Measurements from ENCODE around the gene PXMP4.

DNA sequence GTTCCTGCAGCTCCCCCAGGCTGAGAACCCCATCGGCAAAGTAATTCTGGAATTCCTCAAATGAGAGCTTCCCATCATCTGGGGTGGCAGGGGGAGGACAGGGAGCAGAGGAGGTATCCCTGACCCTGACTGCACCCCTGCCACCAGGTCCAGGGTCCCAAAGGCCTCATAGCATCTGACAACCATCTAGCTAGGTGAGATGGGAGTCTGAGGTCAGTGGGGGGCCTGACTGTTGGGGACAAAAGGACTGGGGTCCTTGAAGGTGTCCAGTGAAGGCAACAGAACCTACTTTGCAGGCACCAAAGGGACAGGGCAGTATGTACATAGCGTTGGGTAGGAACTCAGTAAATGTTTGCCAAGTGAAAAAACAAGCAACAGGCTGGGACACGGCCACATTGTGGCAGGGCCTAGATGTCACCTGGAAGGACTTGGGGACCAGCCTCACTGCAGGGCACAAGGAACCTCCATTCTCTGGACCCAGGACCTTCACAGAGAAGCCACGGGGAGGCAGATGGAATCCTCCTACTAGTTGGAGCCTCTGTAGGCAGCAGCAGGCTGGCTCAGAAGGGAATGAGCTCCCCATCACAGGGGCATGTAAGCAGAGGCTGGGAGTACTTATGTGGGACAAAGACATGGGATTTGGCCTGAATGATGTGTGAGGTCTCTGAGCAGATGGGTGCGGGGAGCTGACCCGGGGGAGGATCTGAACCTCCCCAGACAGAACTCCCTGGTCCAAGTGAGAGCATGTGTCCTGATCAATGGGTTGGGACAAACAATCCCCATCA is 49.2 kb downstream of the PXMP4 start:
- TF ChIP-seq, protein P1, sequence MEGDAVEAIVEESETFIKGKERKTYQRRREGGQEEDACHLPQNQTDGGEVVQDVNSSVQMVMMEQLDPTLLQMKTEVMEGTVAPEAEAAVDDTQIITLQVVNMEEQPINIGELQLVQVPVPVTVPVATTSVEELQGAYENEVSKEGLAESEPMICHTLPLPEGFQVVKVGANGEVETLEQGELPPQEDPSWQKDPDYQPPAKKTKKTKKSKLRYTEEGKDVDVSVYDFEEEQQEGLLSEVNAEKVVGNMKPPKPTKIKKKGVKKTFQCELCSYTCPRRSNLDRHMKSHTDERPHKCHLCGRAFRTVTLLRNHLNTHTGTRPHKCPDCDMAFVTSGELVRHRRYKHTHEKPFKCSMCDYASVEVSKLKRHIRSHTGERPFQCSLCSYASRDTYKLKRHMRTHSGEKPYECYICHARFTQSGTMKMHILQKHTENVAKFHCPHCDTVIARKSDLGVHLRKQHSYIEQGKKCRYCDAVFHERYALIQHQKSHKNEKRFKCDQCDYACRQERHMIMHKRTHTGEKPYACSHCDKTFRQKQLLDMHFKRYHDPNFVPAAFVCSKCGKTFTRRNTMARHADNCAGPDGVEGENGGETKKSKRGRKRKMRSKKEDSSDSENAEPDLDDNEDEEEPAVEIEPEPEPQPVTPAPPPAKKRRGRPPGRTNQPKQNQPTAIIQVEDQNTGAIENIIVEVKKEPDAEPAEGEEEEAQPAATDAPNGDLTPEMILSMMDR (IDR thresholded peaks at IDR 0.05): no peak
- TF ChIP-seq USF2 (CRISPR knock-in tag; IDR thresholded peaks at IDR 0.05): no peak
- TF ChIP-seq IRF2 (CRISPR knock-in tag; IDR thresholded peaks at IDR 0.05; ENCODE audit: borderline replicate concordance, low read depth): no peak
- TF ChIP-seq, protein P2, sequence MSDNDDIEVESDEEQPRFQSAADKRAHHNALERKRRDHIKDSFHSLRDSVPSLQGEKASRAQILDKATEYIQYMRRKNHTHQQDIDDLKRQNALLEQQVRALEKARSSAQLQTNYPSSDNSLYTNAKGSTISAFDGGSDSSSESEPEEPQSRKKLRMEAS (CRISPR knock-in tag; IDR thresholded peaks at IDR 0.05): no peak
- no peak for TF ChIP-seq ZNF121 (CRISPR knock-in tag; IDR thresholded peaks at IDR 0.05)
- no peak for TF ChIP-seq NFE2L1 (CRISPR knock-in tag; IDR thresholded peaks at IDR 0.05)
- no peak for TF ChIP-seq ZNF232 (CRISPR knock-in tag; IDR thresholded peaks at IDR 0.05)
- TF ChIP-seq, protein P3, sequence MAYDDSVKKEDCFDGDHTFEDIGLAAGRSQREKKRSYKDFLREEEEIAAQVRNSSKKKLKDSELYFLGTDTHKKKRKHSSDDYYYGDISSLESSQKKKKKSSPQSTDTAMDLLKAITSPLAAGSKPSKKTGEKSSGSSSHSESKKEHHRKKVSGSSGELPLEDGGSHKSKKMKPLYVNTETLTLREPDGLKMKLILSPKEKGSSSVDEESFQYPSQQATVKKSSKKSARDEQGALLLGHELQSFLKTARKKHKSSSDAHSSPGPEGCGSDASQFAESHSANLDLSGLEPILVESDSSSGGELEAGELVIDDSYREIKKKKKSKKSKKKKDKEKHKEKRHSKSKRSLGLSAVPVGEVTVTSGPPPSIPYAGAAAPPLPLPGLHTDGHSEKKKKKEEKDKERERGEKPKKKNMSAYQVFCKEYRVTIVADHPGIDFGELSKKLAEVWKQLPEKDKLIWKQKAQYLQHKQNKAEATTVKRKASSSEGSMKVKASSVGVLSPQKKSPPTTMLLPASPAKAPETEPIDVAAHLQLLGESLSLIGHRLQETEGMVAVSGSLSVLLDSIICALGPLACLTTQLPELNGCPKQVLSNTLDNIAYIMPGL (CRISPR knock-in tag; IDR thresholded peaks at IDR 0.05): no peak
- TF ChIP-seq, protein P4, sequence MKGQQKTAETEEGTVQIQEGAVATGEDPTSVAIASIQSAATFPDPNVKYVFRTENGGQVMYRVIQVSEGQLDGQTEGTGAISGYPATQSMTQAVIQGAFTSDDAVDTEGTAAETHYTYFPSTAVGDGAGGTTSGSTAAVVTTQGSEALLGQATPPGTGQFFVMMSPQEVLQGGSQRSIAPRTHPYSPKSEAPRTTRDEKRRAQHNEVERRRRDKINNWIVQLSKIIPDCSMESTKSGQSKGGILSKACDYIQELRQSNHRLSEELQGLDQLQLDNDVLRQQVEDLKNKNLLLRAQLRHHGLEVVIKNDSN (CRISPR knock-in tag; IDR thresholded peaks at IDR 0.05): no peak
- TF ChIP-seq, protein P5, sequence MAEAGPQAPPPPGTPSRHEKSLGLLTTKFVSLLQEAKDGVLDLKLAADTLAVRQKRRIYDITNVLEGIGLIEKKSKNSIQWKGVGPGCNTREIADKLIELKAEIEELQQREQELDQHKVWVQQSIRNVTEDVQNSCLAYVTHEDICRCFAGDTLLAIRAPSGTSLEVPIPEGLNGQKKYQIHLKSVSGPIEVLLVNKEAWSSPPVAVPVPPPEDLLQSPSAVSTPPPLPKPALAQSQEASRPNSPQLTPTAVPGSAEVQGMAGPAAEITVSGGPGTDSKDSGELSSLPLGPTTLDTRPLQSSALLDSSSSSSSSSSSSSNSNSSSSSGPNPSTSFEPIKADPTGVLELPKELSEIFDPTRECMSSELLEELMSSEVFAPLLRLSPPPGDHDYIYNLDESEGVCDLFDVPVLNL (CRISPR knock-in tag; IDR thresholded peaks at IDR 0.05; ENCODE audit: borderline replicate concordance, low read depth): no peak
- TF ChIP-seq ELF4 (CRISPR knock-in tag; IDR thresholded peaks at IDR 0.05; ENCODE audit: low read depth): no peak

Data from WTC11 (cell line).